GM21576 (cell line): ENCODE measurements around the gene KCNJ11.

Source experiments
- ATAC-seq: cut with Tn5 transposase; IDR thresholded peaks from one replicate; pipeline ENCODE4 v1.9.1; 2021; ENCODE audit warnings: mild to moderate bottlenecking, moderate library complexity; ENCODE audit not compliant: unreplicated experiment

KCNJ11 gene

GRCh38 chr11:17410606-17411379, 22.3 kb upstream of the KCNJ11 start:
- no peak for ATAC-seq

DNA sequence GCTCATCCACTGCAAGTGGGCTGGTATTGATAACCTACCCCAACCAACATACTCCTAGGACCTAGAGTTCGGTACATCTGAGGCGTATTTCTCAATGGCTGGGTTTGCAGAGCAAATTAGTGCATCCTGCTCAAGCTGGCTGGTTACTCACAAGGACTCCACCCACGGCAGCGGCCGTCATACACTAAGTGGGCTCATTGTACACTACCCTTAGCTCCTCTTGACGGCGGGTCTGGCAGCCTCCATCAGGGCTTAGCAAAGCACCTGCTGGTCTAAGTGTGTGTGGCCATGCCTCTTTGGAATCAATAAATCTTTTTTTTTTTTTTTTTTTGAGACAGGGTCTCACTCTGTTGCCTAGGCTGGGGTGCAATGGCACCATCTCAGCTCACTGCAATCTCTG, 20.2 kb upstream of the KCNJ11 start:
- ATAC-seq = no peak

DNA sequence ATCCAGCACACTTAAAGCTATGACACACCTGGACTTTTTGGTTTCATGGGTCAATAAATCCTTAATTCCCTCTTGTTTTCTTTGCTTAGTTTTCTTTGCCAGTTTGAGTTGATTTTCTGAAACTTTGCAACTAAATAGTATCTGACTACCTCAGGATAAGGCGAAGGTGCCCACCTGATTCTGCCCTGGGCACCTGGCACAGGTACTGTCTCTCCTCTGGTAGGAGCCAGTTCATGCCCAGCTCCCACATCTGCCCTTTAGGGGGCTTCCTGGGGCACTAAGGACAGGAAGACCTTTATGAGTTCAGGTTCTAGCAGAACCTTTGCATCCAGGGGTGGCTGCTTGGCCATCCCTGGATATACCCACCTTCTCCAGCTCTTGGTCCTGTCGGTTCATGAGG, 19.6 kb upstream of the KCNJ11 start:
- ATAC-seq = no peak

DNA sequence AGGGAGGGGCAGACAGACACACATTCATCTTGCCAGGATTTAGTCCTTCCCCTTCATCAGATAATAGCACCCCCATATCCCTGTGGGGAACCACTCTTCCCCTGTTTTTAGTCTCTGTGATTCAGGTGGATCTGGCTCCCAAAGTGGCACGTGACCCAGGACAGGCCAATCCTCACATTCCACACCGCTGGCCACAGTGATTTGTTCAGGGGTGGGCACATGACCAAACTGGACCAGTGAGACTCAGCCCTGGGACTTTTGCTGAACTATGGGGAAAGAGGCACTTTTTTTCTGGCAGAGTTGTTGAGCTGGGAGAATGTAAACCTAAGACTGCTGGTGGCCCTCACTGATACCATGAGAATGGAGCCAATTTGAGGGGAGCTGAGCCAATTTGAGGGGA, 19.1 kb upstream of the KCNJ11 start:
- ATAC-seq = no peak

DNA sequence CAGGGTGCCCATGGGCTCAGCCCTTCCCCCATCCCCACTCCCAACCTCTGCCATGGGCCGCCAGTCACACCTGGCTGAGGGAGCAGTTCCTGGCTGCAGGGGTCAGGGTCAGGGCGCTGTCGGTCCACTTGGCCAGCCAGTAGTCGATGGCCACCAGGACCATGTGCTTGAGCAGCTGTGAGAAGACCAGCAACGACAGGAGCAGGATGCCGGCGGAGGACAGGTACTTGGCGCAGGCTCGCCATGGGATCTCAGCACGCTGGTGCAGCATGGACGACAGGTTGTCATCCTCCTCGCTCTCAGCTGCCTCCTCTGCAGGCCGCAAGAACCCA, 18.3 kb upstream of the KCNJ11 start:
- ATAC-seq = no peak

DNA sequence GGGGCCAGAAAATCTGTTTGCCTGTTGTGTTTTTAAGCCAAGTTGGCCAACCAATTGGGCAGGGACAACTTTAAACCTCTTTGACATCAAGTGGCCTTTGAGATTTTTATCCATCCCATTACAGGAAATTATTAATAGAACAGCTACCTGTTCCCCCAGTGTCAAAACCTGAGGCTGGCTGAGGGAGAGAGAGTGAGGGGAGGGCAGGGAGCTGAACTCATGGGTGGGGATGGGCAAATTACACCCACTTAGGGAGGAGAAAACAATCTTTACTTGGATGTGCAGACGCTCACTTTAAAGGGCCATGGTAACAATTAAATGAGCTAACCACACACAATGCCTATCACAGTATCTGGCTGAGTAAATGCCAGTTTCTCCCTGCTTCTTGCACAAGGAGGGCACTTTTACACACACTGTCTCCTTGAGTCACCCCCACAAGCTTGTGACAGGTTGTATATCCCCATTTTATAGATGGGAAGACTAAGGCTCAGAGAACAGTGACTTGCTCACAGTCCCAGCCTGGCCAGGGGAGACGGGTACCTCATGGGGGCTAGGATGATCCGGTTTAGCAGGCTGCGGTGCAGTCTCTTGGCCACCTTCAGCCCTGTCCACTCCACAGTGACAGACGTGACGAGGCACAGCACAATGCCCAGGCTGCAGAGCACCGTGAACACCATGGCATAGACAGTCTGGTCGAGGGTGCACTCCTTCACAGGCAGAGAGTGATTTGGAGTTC, 17.8 kb upstream of the KCNJ11 start:
- no peak for ATAC-seq

DNA sequence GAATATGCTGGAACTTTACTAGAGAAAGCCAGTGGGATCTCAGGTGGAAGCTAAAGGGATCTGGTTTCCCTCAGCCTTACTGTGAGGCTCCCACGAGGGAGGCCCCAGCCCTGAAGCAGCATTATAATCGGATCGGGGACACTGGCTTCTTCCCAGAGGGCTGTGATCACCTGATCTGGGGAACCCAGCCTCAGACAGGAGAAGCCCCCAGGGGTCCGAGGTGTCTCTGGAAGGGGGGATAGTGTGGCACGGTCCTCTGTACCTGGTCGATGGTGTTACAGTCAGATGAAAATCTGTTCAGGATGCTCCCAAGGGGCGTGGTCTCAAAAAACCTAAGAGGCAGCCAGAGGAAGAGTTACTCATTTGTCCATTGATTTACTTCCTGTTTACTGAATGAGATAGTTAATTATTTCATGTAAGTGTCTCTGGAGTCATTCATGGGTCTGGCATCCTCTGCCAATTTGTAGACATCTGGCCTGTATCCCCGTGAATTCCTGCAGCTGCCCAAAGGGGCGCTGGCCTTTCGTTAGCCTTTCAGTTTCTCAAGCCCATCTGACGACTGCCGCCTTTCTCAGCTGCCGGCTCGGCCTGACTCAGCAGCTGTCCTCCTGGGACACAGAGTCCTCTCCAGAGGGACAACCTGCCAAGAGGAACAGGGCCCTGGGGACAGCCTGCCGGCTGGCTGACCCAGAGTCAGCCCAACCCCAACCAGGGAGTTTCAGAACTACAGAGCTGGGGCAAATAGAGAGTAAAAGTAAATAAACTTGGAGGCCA, 17.0 kb upstream of the KCNJ11 start:
- ATAC-seq = no peak

DNA sequence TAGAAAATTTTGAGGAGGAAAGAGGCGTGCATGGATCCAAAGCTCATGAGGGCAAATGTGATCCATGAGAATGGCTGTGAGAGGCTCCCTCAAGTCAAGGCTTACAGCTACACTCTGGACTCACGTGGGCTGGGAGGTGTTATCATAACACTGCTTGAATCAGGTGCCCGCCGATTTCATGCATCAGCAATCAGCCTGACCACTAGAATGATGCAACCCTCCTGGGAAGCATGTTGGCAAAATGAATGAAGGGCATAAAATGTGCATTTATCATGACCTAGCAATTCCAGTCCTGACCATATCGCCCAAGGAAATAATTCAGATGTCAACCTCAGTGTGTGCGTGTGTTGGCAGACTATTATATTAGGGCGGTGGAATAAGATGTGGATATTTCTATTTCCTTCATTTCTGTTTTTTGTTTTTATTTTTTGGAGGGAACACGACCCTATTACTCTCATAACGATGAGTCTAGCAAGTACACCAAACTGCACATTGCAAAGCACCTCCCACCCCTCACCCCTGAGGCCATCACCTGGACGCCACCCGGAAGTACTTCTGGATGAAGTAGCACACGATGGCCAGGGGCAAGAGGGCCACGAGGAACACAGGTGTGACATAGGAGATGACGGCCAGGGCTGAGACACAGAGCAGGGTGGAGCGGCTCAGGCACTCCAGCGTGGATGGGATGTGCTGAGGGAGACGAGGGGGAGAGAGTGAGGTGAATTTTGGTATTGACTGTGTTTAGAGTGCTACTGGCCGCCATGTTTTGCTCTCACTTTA, 15.7 kb upstream of the KCNJ11 start:
- no peak for ATAC-seq

DNA sequence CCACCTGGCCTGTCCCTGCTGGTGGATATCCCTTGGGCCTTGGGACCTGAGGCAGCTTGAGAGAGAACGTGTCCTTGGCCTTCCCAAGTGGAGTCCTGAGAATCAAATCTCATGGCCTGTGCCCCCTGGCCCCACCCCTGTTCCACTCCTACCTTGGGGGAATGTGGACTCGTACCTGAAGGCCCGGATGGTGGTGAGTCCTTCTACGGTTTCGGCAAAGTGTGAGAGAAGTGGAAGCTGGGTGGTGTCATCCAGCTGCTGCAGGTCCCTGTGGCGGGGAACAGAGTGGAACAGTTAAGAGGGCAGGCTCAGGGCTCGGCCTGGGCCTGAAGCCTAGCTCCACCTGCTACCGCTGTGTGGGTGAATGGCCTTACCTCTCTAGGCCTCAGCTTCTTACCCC, 14.0 kb upstream of the KCNJ11 start:
- no peak for ATAC-seq

DNA sequence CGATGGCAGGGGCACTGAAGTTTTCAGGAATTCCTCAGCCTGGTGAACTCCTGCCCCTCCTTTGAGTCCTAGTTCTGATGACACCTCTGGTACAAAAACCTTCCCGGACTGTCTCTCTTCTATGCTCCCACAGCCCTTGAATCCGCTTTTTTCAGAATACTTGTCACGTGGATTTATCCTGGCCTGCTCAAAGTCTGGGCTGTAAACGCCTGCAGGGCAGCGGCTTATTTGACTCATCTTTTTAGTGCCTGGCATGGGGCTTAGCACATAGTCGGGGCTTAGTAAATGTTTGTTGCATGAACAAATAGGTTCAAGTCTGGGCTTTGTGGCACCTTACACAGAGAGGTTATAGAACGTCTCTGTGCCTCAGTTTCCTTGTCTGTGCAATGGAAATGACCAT, 13.4 kb upstream of the KCNJ11 start:
- no peak for ATAC-seq

GRCh38 chr11:17401316-17401715, 12.9 kb upstream of the KCNJ11 start:
- no peak for ATAC-seq

DNA sequence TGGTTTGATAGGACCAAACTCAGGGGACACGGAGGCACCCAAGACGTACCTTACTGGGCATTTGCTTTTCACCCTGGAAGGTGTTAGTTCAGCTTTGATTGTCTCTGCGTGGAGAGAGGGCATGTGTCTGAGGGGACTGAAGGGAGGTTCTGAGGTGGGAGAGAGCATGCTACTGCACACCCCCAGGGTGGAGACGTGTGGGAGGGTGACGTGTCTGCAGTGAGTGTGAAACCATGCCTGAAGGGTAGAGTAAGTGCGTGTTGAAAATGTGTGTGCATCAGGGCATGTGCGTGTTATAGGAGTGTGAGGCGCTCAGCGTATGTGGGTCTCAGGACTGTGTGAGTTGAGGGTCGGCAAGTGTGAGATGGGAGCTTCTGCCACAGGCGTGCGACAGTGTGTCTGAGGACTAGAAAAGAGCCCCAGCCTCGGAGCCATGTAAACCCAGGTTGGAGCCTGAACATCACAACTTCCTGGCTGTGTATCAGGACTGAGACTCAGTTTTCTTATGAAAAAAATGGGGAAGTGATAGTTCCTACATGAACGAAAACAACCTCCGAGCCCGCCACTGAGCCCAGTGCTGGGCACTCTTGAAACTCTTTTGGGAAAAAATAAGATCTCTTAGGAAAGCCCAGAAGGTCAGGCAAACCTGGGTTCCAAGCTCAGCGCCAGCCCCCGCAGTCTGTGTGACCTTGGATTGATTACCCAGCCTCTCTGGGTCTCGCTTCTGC, 11.8 kb upstream of the KCNJ11 start:
- peak; percentile 71 for ATAC-seq

DNA sequence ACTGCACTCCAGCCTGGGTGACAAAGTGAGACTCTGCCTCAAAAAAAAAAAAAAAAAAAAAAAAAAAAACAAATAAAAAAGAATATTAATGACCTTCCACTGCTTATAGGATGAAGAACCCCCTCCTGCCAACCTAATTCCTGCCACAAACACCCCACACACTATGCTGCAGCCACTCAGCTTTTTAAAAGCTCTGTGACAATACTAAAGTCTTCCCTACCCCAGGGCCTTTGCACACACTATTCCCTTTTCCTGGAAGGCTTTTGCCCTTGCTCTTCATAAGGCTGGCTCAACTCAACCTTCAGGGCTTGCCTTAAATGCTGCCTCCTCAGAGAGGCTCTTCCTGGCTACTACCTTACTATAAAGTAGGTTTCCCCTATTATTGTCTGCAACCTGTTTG, 10.8 kb upstream of the KCNJ11 start:
- ATAC-seq = no peak

DNA sequence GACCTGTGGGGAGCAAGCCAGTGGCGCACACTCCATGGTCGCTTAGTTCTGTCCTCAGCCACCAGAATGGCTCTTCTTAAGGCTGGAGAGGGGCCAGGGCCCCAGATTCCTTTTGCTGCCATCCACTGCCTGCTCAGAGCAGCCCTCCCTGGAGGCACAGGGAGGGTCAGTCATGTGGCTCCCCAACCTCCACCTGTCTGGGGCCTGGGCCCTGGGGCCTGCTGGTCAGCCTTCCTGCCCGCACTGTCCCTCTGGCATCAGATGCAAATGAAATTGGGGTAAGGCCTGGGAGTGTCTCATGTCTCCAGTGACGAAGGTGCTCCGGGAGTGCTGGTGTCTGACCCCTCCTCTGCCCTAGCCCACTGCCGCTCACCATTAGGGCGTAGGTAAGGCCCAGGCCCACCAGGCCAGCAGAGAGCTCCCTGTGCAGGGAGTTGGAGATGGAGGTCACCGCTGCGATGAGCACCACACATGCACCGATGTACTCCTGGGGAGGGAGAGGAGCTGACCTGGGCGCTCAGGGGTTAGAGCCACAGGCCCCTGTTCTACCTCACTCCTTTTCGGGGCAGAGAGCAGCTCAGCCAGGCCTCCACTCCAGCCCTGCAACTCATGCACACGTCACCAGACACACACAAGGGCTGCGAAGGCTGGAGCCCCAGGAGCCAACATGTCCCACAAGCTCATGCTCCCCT, 9.0 kb upstream of the KCNJ11 start:
- no peak for ATAC-seq

DNA sequence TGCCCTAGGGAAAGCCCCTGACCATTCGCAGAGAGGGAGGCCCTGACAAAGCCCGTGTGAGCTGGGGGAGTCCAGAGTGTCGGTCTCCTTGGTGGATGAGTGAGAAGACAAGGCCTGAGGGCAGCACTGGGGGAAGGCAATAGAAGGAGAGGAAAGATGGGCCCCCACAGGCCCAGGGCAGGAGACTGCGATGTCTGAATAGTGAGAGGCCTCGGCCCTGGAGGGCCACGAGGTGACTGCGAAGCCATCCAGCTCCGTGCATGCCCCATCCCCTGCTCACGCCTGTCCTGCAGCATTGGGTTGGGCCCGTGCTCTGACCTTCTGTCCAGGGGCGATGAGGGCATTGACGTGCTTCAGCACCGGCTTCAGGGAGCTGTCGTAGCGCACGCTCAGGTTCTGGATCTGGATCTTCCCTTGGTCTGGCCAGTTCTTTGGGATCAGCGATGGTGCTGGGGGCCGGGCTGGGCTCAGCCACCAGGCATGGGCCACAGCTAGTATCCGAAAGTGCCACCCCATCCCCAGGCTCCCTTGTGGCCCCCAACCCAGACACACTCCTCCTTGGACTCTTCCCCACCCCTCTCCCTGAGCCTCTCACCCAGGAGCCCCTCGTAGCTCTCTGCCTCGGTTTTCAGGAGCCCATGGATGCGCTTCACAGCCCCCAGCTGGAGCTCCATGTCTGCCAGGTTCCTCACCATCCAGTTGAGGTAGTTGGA, 8.3 kb upstream of the KCNJ11 start:
- no peak for ATAC-seq

GRCh38 chr11:17395978-17396377, 7.5 kb upstream of the KCNJ11 start:
- ATAC-seq = no peak

DNA sequence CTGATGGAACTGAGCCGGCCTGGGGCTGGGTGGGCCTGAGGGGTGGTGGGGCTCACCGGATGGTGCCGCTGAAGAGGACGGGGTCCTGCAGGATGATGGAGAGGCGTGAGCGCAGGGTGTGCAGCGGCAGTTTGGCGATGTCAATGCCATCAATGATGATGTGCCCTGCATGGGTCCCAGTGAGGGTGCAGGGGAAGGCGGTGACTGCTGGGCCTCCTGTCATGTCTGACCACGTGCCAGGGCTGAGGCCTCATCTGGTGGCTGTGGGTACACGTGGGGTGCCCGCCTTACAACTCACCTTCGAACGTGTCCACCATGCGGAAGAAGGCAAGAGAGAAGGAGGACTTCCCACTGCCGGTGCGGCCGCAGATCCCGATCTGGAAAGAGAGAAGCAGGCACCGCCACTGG, 7.1 kb upstream of the KCNJ11 start:
- no peak for ATAC-seq

GRCh38 chr11:17394743-17395390, 6.4 kb upstream of the KCNJ11 start:
- no peak for ATAC-seq

- ATAC-seq = no peak
Observed at GRCh38 chr11:17393472-17393871, 5.0 kb upstream of the KCNJ11 start.
